Right lobe of liver (tissue), 6 donors: Measurements from ENCODE around the gene SCYGR6. TPM values are rescaled to one million over a fixed set of nuclear protein-coding genes. Genes with fewer than 3 reads are reported as not detected.

Experiments used
- ATAC-seq, 4 donors: fragments of 200-7000 bp; cut with Tn5 transposase; one replicate each; pipeline ENCODE4 v1.9.1; 2020; ENCODE audit warnings: mild to moderate bottlenecking in 4 of 4, moderate library complexity in 4 of 4
- DNase-seq, 3 donors: peaks; one replicate each; pipeline ENCODE4 v3.0.0-alpha.2; 2020
- H3K27ac ChIP-seq, 3 donors: fragments of 200-600 bp; one replicate each; pipeline ENCODE4 v1.8.0; 2022
- H3K27me3 ChIP-seq, 2 donors: fragments of 200-600 bp; one replicate each; pipeline ENCODE4 v1.8.0; 2022
- H3K36me3 ChIP-seq, 4 donors: fragments of 200-600 bp; sonication (generic) in 1 of 4; one replicate each; pipeline versions ENCODE4 v1.5.1 to v1.8.0; 2017 to 2022; ENCODE audit warnings: control low read depth in 1 of 4
- H3K4me1 ChIP-seq, 4 donors: fragments of 200-600 bp; sonication (generic) in 1 of 4; one replicate each; pipeline versions ENCODE4 v1.5.1 to v1.8.0; 2017 to 2022; ENCODE audit warnings: control low read depth in 1 of 4
- H3K4me3 ChIP-seq, 3 donors: fragments of 200-600 bp; one replicate each; pipeline ENCODE4 v1.8.0; 2022
- H3K9me3 ChIP-seq, 4 donors: fragments of 200-600 bp; sonication (generic) in 1 of 4; one replicate each; pipeline versions ENCODE4 v1.5.1 to v1.8.0; 2017 to 2022; ENCODE audit warnings: control low read depth in 1 of 4
- CTCF ChIP-seq, 4 donors: fragments of 200-600 bp in 3 of 4; fragments of 450-650 bp in 1 of 4; IDR thresholded peaks; one replicate each; pipeline versions ENCODE4 v1.5.1 to v1.8.0; 2016 to 2022; ENCODE audit warnings: antibody characterized with exemption in 4 of 4, mild to moderate bottlenecking in 2 of 4
- POLR2A ChIP-seq: fragments of 450-650 bp; IDR thresholded peaks from one replicate; pipeline ENCODE4 v1.6.1; 2017; ENCODE audit warnings: antibody characterized with exemption, mild to moderate bottlenecking
- WGBS: methylation state at CpG from one replicate; pipeline ENCODE4 v1.1.6; 2018; ENCODE audit warnings: low coverage, low lambda C conversion rate; ENCODE audit not compliant: insufficient coverage; ENCODE audit errors: missing lambda C conversion rate; 5-methylcytosine and 5-hydroxymethylcytosine counted together
- intact Hi-C, 2 donors: fragments of 100-400 bp; cut with DNase I; formaldehyde crosslinking; loops; one replicate each; pipeline versions ENCODE4 v1.11.2 to v1.14.1; 2022
- long read RNA-seq: library from polyadenylated mRNA; unstranded; transcript quantifications from one replicate; pipeline ENCODE4 v2.0.0, GENCODE V29; 2019
- total RNA-seq, 6 experiments: library from RNA; depleted of rRNA in 2 of 6; stranded (reverse); fragments of >200 nt in 2 of 6; fragmentation: NEBNext Ultra II Directional in 3 of 6; extraction: Animal tissue kit (Norgen Biotek cat#: 25700) in 3 of 6; gene quantifications; one replicate each; pipeline versions ENCODE4 v1.1.0 to v1.2.4, GENCODE V29; 2016 to 2023
- donor health status: DM: no; HTN: yes; CAD: no.
- donor health status: DM: no; HTN: no; CAD: no.
- donor health status: DM: no; HTN: no; CAD: no.
- donor health status: DM: no; HTN: yes; CAD: no.
- donor health status: DM: no; HTN: yes; CAD: no.

SCYGR6 gene
- not detected for total RNA-seq
- long read RNA-seq: 0 reads

- Histone ChIP-seq H3K4me3 (no peak within 1 kb of the TSS), H3K27ac (no peak within 1 kb of the TSS), H3K9me3 (no peaks in the 10 kb centered on the region), H3K4me1 (peaks cover 0 to under 1% (median 0%) of the 10 kb centered on the region in 4 donors), H3K27me3 (no peaks in the 10 kb centered on the region), H3K36me3 (no peaks in the 10 kb centered on the region)
- no CpG with 5 or more reads among the region's 15 CpGs for WGBS
- no peak for TF ChIP-seq CTCF (IDR thresholded peaks at IDR 0.05)
- no peak for TF ChIP-seq POLR2A
- DNase-seq (no peak), ATAC-seq (no peak)
- intact Hi-C loops: no loop called here
These were observed at the start of gene SCYGR6 for GRCh38 chr2:227724394-227725039. Gene SCYGR6, minus strand, starts transcription at chr2:227724757. Its CDS starts 0 bp downstream, at chr2:227724757.

GRCh38 chr2:227774011-227774624, 49.6 kb upstream of the SCYGR6 start:
- DNase-seq (no peak), ATAC-seq (peak in 2 of 4 donors; percentile 40 to 74)
- Histone ChIP-seq H3K4me1 (no peaks in the 10 kb centered on the region), H3K27me3 (no peaks in the 10 kb centered on the region), H3K9me3 (no peaks in the 10 kb centered on the region), H3K4me3 (no peak overlapping the region), H3K27ac (no peak overlapping the region), H3K36me3 (no peaks in the 10 kb centered on the region)
- WGBS: 46% methylated on average over 15 of the region's 15 CpGs
- TF ChIP-seq POLR2A (no peak), CTCF (IDR thresholded peaks at IDR 0.05) (peak in 3 of 4 donors; percentile 24 to 43 (median 36))
- intact Hi-C loops: no loop called here

DNA sequence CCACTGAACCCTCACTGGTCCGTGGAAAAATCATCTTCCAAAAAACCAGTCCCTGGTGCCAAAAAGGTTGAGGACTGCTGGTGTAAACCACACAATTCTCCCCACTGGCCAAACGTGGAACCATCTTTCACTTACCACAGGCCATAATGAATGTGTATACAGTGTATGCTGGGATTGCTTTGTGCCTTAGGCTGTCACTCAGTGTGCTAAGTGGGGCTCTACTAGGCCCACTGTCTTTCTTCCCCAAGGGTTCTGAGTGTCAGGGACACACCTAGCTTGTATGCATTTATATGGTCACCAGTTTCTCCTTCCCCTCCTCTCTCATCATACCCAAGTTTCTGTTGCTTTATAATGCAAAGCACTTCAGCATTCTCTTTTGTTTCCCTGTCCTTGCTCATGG, 48.4 kb upstream of the SCYGR6 start:
- Histone ChIP-seq H3K27me3 (no peaks in the 10 kb centered on the region), H3K27ac (no peak overlapping the region), H3K9me3 (no peaks in the 10 kb centered on the region), H3K4me3 (no peak overlapping the region), H3K36me3 (no peaks in the 10 kb centered on the region), H3K4me1 (no peaks in the 10 kb centered on the region)
- ATAC-seq (no peak), DNase-seq (no peak)
- WGBS: 79% methylated on average over 2 of the region's 2 CpGs
- intact Hi-C loops: no loop called here
- TF ChIP-seq CTCF (IDR thresholded peaks at IDR 0.05): no peak
- no peak for TF ChIP-seq POLR2A

GRCh38 chr2:227772197-227772661, 47.7 kb upstream of the SCYGR6 start:
- WGBS: 50% methylated on average over 2 of the region's 5 CpGs
- H3K36me3 ChIP-seq: no peaks in the 10 kb centered on the region
- ATAC-seq (no peak), DNase-seq (no peak)
- intact Hi-C loops: no loop called here
- TF ChIP-seq CTCF (IDR thresholded peaks at IDR 0.05) (no peak), POLR2A (no peak)
- H3K4me1 ChIP-seq: no peaks in the 10 kb centered on the region
- no peaks in the 10 kb centered on the region for H3K27me3 ChIP-seq
- H3K9me3 ChIP-seq: no peaks in the 10 kb centered on the region
- H3K4me3 ChIP-seq: no peak overlapping the region
- H3K27ac ChIP-seq: no peak overlapping the region
